Endothelial cell of umbilical vein (primary cell): ENCODE data around the gene CFAP99. TPM values are rescaled to one million over a fixed set of nuclear protein-coding genes. Genes with fewer than 3 reads are reported as not detected.

ENCODE experiments used
- BruUV-seq: library from RNA; stranded (reverse); fragments of 400-500 nt; replicated peaks from 2 replicates; lab custom pipeline; 2021; lab: Mats Ljungman, UMichigan
- CTCF ChIA-PET: fragments of 300-600, 350-600 bp; sonication (Branson Sonifier 250); formaldehyde crosslinking; loops from one replicate; lab custom pipeline; 2021; ENCODE audit warnings: antibody characterized with exemption, inconsistent platforms; lab: Charles Lee
- POLR2A ChIA-PET: fragments of 300-600, 350-600 bp; sonication (Branson Sonifier 250); formaldehyde crosslinking; loops from one replicate; lab custom pipeline; 2021; ENCODE audit warnings: antibody characterized with exemption, inconsistent platforms; lab: Charles Lee
- DNase-seq: peaks from one replicate; pipeline ENCODE4 v3.0.0-alpha.2; 2011; ENCODE audit warnings: low read depth, low spot score
- FAIRE-seq: peaks from 2 replicates; lab custom pipeline; 2011; peaks lifted over from hg19 to GRCh38; lab: Jason Lieb, UNC
- H2AFZ ChIP-seq: 2 replicates; pipeline ENCODE4 v1.6.0; 2012; ENCODE audit warnings: low read depth, low read length, control low read depth, inconsistent platforms
- H3K27ac ChIP-seq: 2 replicates; pipeline ENCODE4 v1.5.1; 2011; ENCODE audit warnings: low read depth, mild to moderate bottlenecking, control low read depth, low read length, moderate library complexity; ENCODE audit not compliant: insufficient read depth
- H3K27me3 ChIP-seq, 2 experiments: 2 replicates each; pipeline versions ENCODE4 v1.6.0 to v1.6.1; 2011; ENCODE audit warnings: low read length in 2 of 2, mixed read lengths in 1 of 2; ENCODE audit not compliant: control insufficient read depth in 2 of 2, insufficient read depth in 2 of 2
- H3K36me3 ChIP-seq, 2 experiments: 2 replicates in 1 of 2; 3 replicates in 1 of 2; pipeline ENCODE4 v1.5.1; 2011; ENCODE audit warnings: low read length in 2 of 2, mild to moderate bottlenecking in 1 of 2, moderate library complexity in 1 of 2; ENCODE audit not compliant: control insufficient read depth in 2 of 2, insufficient read depth in 2 of 2; ENCODE audit errors: extremely low read depth in 1 of 2
- H3K4me1 ChIP-seq: 3 replicates; pipeline ENCODE4 v1.5.1; 2011; ENCODE audit warnings: mild to moderate bottlenecking, low read length; ENCODE audit not compliant: control insufficient read depth, insufficient read depth; ENCODE audit errors: extremely low read depth
- H3K4me2 ChIP-seq: 2 replicates; pipeline ENCODE4 v1.6.1; 2011; ENCODE audit warnings: low read length, control low read depth, mixed read lengths; ENCODE audit not compliant: insufficient read depth
- H3K4me3 ChIP-seq, 3 experiments: fragments of 200-600 bp in 1 of 3; sonication (generic), shearing (Covaris generic) in 1 of 3; replicated peaks in 1 of 3; 2 replicates each; pipeline ENCODE4 v1.5.1; 2011 to 2016; ENCODE audit warnings: control low read depth in 3 of 3, low read length in 3 of 3, mild to moderate bottlenecking in 2 of 3, inconsistent platforms in 1 of 3, low read depth in 1 of 3, moderate library complexity in 1 of 3; ENCODE audit not compliant: insufficient read depth in 1 of 3
- H3K79me2 ChIP-seq: 2 replicates; pipeline ENCODE4 v1.6.0; 2012; ENCODE audit warnings: low read length, inconsistent platforms; ENCODE audit not compliant: control insufficient read depth, insufficient read depth
- H3K9ac ChIP-seq: replicated peaks from 2 replicates; pipeline ENCODE3; 2011; ENCODE audit warnings: low read length, control low read depth; ENCODE audit not compliant: insufficient read depth; ENCODE audit errors: extremely low read depth
- H3K9me1 ChIP-seq: replicated peaks from 3 replicates; pipeline ENCODE4 v1.6.0; 2011; ENCODE audit warnings: mild to moderate bottlenecking, low read length; ENCODE audit not compliant: control insufficient read depth, insufficient read depth; ENCODE audit errors: extremely low read depth
- H3K9me3 ChIP-seq: replicated peaks from 2 replicates; pipeline ENCODE4 v1.5.1; 2012; ENCODE audit warnings: low read length, inconsistent platforms; ENCODE audit not compliant: control insufficient read depth, insufficient read depth
- H4K20me1 ChIP-seq: replicated peaks from 2 replicates; pipeline ENCODE3; 2011; ENCODE audit warnings: mild to moderate bottlenecking, low read length; ENCODE audit not compliant: control insufficient read depth, insufficient read depth; ENCODE audit errors: extremely low read depth
- EZH2 ChIP-seq: IDR thresholded peaks from 2 replicates; pipeline ENCODE4 v1.6.1; 2012; ENCODE audit warnings: borderline replicate concordance, low read depth, mild to moderate bottlenecking, moderate library complexity, low read length, inconsistent platforms; ENCODE audit not compliant: severe bottlenecking
- GATA2 ChIP-seq: IDR thresholded peaks from 2 replicates; pipeline ENCODE4 v1.7.0; 2011; ENCODE audit warnings: low read depth, mild to moderate bottlenecking, moderate library complexity, mixed read lengths, low read length; ENCODE audit not compliant: insufficient read length, insufficient read depth
- MYC ChIP-seq: IDR thresholded peaks from one replicate; pipeline ENCODE4 v1.6.1; 2011; ENCODE audit warnings: mild to moderate bottlenecking, low read depth, low read length
- POLR2AphosphoS5 ChIP-seq: IDR thresholded peaks from 2 replicates; pipeline ENCODE4 v1.6.1; 2012; ENCODE audit warnings: low read depth, mild to moderate bottlenecking, control low read depth, low read length, moderate library complexity; ENCODE audit not compliant: insufficient read depth
- dilution Hi-C: fragments of 300-500 bp; cut with MboI; formaldehyde crosslinking; loops from one replicate; pipeline ENCODE4 v1.15.0; 2019; ENCODE audit warnings: low sequenced_read_pairs; ENCODE audit not compliant: extremely low pct_ligation_motif_present
- intact Hi-C: fragments of 100-400 bp; cut with micrococcal nuclease; formaldehyde crosslinking; loops from one replicate; pipeline ENCODE4 v1.10.0; 2022
- polyA plus RNA-seq, 4 experiments: library from polyadenylated mRNA; depleted of rRNA in 3 of 4; stranded (reverse) in 3 of 4; unstranded in 1 of 4; fragments of >200 nt; gene quantifications; 2 replicates each; pipeline versions ENCODE4 v1.2.1 to v1.2.3, GENCODE V29; 2011 to 2012; ENCODE audit warnings: missing spikeins in 1 of 4
- total RNA-seq: library from RNA; stranded (reverse); gene quantifications from 2 replicates; pipeline ENCODE4 v1.2.3, GENCODE V29; 2021
- TF ChIP-seq, protein P1 (sequence below), 2 donors: IDR thresholded peaks; 1 replicate in 1 of 2; 2 replicates in 1 of 2; pipeline ENCODE4 v1.5.1; 2011; ENCODE audit warnings: low read length in 2 of 2, mild to moderate bottlenecking in 2 of 2, moderate library complexity in 2 of 2, control low read depth in 1 of 2, inconsistent platforms in 1 of 2, low read depth in 1 of 2; ENCODE audit not compliant: insufficient read depth in 1 of 2; ENCODE audit errors: extremely low read depth in 1 of 2
- TF ChIP-seq, protein P2 (sequence below): IDR thresholded peaks from 2 replicates; pipeline ENCODE4 v1.6.1; 2011; ENCODE audit not compliant: insufficient read depth, insufficient read length

CFAP99 gene
- total and polyA plus RNA-seq, 2 donors (not counting 3 experiments of a cell fraction or from before 2014, with no cell fraction given) = 0.03 TPM; not detected in 1

DNA sequence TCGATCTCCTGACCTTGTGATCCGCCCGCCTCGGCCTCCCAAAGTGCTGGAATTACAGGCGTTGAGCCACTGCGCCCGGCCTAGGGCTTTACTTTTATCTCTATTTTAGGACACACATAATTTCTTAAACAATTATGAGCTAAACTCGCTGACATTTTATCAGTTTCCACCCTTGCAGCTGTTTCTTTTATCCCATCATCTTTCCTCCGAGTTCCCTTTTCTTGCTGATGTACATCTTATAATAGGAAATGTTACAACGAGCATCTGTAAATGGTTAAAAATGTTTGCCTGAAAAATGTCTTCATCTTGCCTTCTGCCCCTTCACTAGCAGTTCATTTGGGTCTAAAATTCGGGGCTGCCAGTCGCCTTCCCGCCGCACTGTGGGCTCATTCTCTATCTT lies 41.5 kb upstream of the CFAP99 start:
- BruUV-seq = no TSS peak
- Histone ChIP-seq H3K9me1 (no peaks in the 10 kb centered on the region), H3K4me1 (no peaks in the 10 kb centered on the region), H4K20me1 (no peaks in the 10 kb centered on the region), H3K9ac (no peak overlapping the region), H3K36me3 (no peaks in the 10 kb centered on the region), H3K4me3 (no peak overlapping the region), H2AFZ (no peak overlapping the region), H3K27me3 (no peaks in the 10 kb centered on the region), H3K4me2 (no peak overlapping the region), H3K9me3 (no peaks in the 10 kb centered on the region), H3K27ac (no peak overlapping the region), H3K79me2 (no peaks in the 10 kb centered on the region)
- no peak for DNase-seq
- dilution Hi-C loops = no loop called here
- intact Hi-C loops = no loop called here
- CTCF ChIA-PET = interaction anchor here (1.2 kb wide), 2 partner anchors 11 to 157 kb away, joined by 3 to 4 read pairs; no protein-coding TSS in a partner anchor
- POLR2A ChIA-PET = no interaction called here
- FAIRE-seq = no peak
- TF ChIP-seq EZH2 (no peak), MYC (no peak), GATA2 (no peak), POLR2AphosphoS5 (no peak)

DNA sequence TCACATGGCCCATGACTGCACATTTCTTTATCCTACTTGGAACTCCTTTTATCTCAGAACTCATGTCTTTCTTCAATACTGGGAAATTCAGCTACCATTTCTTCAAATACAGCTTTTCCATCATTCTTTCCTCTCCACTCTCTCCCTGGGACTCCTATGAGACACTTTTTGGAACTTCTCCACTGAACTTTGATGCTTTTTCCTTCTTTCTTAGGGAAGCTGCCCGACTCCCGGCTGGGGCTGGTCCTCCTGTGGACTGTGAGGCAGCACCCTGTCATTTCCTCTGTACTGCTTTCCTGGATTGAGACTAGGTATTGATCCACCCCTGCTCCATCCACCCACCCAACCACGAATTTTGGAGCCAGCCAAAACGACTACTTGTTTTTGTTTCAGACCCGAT lies 40.4 kb upstream of the CFAP99 start:
- CTCF ChIA-PET = no interaction called here

More for the DNA sequence above, 40.4 kb upstream of the CFAP99 start:
- Histone ChIP-seq H3K9me3 (no peaks in the 10 kb centered on the region), H3K9ac (no peak overlapping the region), H2AFZ (no peak overlapping the region), H3K36me3 (no peaks in the 10 kb centered on the region), H3K4me2 (no peak overlapping the region), H3K27me3 (no peaks in the 10 kb centered on the region), H4K20me1 (no peaks in the 10 kb centered on the region), H3K4me1 (no peaks in the 10 kb centered on the region), H3K4me3 (no peak overlapping the region), H3K79me2 (no peaks in the 10 kb centered on the region), H3K9me1 (no peaks in the 10 kb centered on the region), H3K27ac (no peak overlapping the region)
- FAIRE-seq (no peak), DNase-seq (no peak)
- TF ChIP-seq EZH2 (no peak), MYC (no peak)
- TF ChIP-seq, protein P1, sequence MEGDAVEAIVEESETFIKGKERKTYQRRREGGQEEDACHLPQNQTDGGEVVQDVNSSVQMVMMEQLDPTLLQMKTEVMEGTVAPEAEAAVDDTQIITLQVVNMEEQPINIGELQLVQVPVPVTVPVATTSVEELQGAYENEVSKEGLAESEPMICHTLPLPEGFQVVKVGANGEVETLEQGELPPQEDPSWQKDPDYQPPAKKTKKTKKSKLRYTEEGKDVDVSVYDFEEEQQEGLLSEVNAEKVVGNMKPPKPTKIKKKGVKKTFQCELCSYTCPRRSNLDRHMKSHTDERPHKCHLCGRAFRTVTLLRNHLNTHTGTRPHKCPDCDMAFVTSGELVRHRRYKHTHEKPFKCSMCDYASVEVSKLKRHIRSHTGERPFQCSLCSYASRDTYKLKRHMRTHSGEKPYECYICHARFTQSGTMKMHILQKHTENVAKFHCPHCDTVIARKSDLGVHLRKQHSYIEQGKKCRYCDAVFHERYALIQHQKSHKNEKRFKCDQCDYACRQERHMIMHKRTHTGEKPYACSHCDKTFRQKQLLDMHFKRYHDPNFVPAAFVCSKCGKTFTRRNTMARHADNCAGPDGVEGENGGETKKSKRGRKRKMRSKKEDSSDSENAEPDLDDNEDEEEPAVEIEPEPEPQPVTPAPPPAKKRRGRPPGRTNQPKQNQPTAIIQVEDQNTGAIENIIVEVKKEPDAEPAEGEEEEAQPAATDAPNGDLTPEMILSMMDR (IDR thresholded peaks at IDR 0.05; ENCODE audit: extremely low read depth in 1 of 2, insufficient read depth in 1 of 2, low read depth in 1 of 2, low read length in 2 of 2) = no peak
- TF ChIP-seq, protein P2, sequence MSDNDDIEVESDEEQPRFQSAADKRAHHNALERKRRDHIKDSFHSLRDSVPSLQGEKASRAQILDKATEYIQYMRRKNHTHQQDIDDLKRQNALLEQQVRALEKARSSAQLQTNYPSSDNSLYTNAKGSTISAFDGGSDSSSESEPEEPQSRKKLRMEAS = no peak
- intact Hi-C loops (no loop called here), dilution Hi-C loops (no loop called here)
- BruUV-seq = no TSS peak
- POLR2A ChIA-PET = no interaction called here
